Motor neuron (in vitro differentiated cells): Measurements from ENCODE around the gene NAV3. TPM values are rescaled to one million over a fixed set of nuclear protein-coding genes. Genes with fewer than 3 reads are reported as not detected.

ENCODE experiments used
- ATAC-seq, 8 experiments: fragments of 200-7000 bp; cut with Tn5 transposase; replicated peaks in 6 of 8; 2 replicates each; pipeline ENCODE4 v1.8.0; 2021; ENCODE audit warnings: mild to moderate bottlenecking in 8 of 8, moderate library complexity in 8 of 8
- H3K27ac ChIP-seq, 2 donors: fragments of 250-450 bp; sonication (Bioruptor Pico); 2 replicates each; pipeline ENCODE4 v1.9.0; 2021; ENCODE audit warnings: antibody characterized with exemption in 2 of 2, mild to moderate bottlenecking in 2 of 2, moderate library complexity in 1 of 2
- H3K4me1 ChIP-seq, 2 donors: fragments of 250-450 bp; sonication (Bioruptor Pico); replicated peaks in 1 of 2; 2 replicates each; pipeline ENCODE4 v1.6.1; 2021; ENCODE audit warnings: antibody characterized with exemption in 2 of 2, mild to moderate bottlenecking in 2 of 2, moderate library complexity in 1 of 2
- H3K4me3 ChIP-seq, 5 donors: fragments of 250-450 bp; sonication (Bioruptor Pico); 2 replicates each; pipeline ENCODE4 v1.9.0; 2021; ENCODE audit warnings: antibody characterized with exemption in 5 of 5, mild to moderate bottlenecking in 5 of 5, moderate library complexity in 4 of 5
- WGBS, 10 experiments: fragments of 450-650 bp; shearing (Covaris generic); methylation state at CpG; one replicate each; pipeline ENCODE4 v1.0.0; 2022; 5-methylcytosine and 5-hydroxymethylcytosine counted together
- in situ Hi-C, 9 experiments: fragments of 400-800 bp; cut with MboI; loops; one replicate each; pipeline ENCODE4 v1.15.0; 2021; ENCODE audit warnings: low sequenced_read_pairs in 9 of 9, low pct_unique_long_range_greater_than_20kb in 2 of 9; ENCODE audit not compliant: unreplicated experiment in 9 of 9
- total RNA-seq, 8 experiments: library from RNA; unstranded; fragments of 300-600 nt; gene quantifications; 2 replicates each; pipeline versions ENCODE4 v1.2.3 to v1.2.4, GENCODE V29; 2022

The NAV3 gene
- total RNA-seq, 8 experiments from 2014 or later: 2.4 to 92.5 (median 48.4) TPM

- Histone ChIP-seq H3K4me3 (no peak overlapping the region), H3K27ac (peak overlapping the region; percentile 77 to 79), H3K4me1 (peaks cover 30 to 36% of the 10 kb centered on the region in 2 donors)
- in situ Hi-C loops: no loop called here
- 20 to 100% (median 83%) methylated on average over 1 of the region's 1 CpG; no CpG with 5 or more reads in 2 of the 10 experiments for WGBS, 10 experiments
- ATAC-seq: peak in 1 of 8 experiments; percentile 13
Observed at GRCh38 chr12:78210506-78210860, 379.8 kb downstream of the NAV3 start.

GRCh38 chr12:78210894-78211302, 380.2 kb downstream of the NAV3 start:
- peaks cover 30 to 36% of the 10 kb centered on the region in 2 donors for H3K4me1 ChIP-seq
- peak in 6 of 8 experiments; percentile 23 to 73 (median 58) for ATAC-seq
- in situ Hi-C loops: no loop called here
- 0 to 100% (median 49%) methylated on average over 1 to 4 of the region's 4 CpGs; no CpG with 5 or more reads in 3 of the 10 experiments for WGBS, 10 experiments
- peak overlapping the region; percentile 52 to 77 for H3K27ac ChIP-seq
- no peak overlapping the region for H3K4me3 ChIP-seq

GRCh38 chr12:78220811-78221210, 390.1 kb downstream of the NAV3 start:
- in situ Hi-C loops: no loop called here
- Histone ChIP-seq H3K4me3 (no peak overlapping the region), H3K27ac (no peak overlapping the region), H3K4me1 (no peaks in the 10 kb centered on the region)
- WGBS, 10 experiments: 90 to 100% (median 100%) methylated on average over 1 to 2 of the region's 2 CpGs; no CpG with 5 or more reads in 3 of the 10 experiments
- peak in 2 of 8 experiments; percentile 39 to 60 for ATAC-seq

GRCh38 chr12:78224154-78224553, 393.5 kb downstream of the NAV3 start:
- WGBS, 10 experiments: 77 to 98% (median 91%) methylated on average over 2 to 5 of the region's 5 CpGs; no CpG with 5 or more reads in 2 of the 10 experiments
- no peaks in the 10 kb centered on the region for H3K4me1 ChIP-seq
- in situ Hi-C loops: no loop called here
- H3K27ac ChIP-seq: no peak overlapping the region
- H3K4me3 ChIP-seq: no peak overlapping the region
- ATAC-seq: no peak

- in situ Hi-C loops: no loop called here
- Histone ChIP-seq H3K4me3 (no peak overlapping the region), H3K27ac (no peak overlapping the region), H3K4me1 (peaks cover 0 to 12% of the 10 kb centered on the region in 2 donors)
- WGBS, 10 experiments: 40 to 100% (median 75%) methylated on average over 1 to 6 of the region's 6 CpGs; no CpG with 5 or more reads in 1 of the 10 experiments
- ATAC-seq: peak in 1 of 8 experiments; percentile 58
Observed at GRCh38 chr12:78226763-78227162, 396.1 kb downstream of the NAV3 start.

- Histone ChIP-seq H3K27ac (no peak overlapping the region), H3K4me3 (no peak overlapping the region), H3K4me1 (peaks cover 0 to 12% of the 10 kb centered on the region in 2 donors)
- WGBS, 10 experiments: 14 to 86% (median 30%) methylated on average over 1 to 4 of the region's 4 CpGs
- in situ Hi-C loops: no loop called here
- peak in 5 of 8 experiments; percentile 39 to 85 (median 53) for ATAC-seq
Observed at GRCh38 chr12:78229591-78230101, 399.0 kb downstream of the NAV3 start.

- ATAC-seq: no peak
- in situ Hi-C loops: no loop called here
- H3K27ac ChIP-seq: no peak overlapping the region
Observed at GRCh38 chr12:78232756-78233155, 402.1 kb downstream of the NAV3 start.

GRCh38 chr12:78236264-78236663, 405.6 kb downstream of the NAV3 start:
- ATAC-seq: no peak
- 83 to 100% (median 100%) methylated on average over 1 of the region's 1 CpG; no CpG with 5 or more reads in 4 of the 10 experiments for WGBS, 10 experiments
- H3K4me3 ChIP-seq: no peak overlapping the region

More at GRCh38 chr12:78232756-78233155, 402.1 kb downstream of the NAV3 start:
- H3K4me3 ChIP-seq: no peak overlapping the region
- 0 to 100% (median 85%) methylated on average over 1 to 3 of the region's 3 CpGs; no CpG with 5 or more reads in 1 of the 10 experiments for WGBS, 10 experiments
- H3K4me1 ChIP-seq: peaks cover 0 to 12% of the 10 kb centered on the region in 2 donors

GRCh38 chr12:78239544-78239943, 408.9 kb downstream of the NAV3 start:
- Histone ChIP-seq H3K4me3 (no peak overlapping the region), H3K27ac (no peak overlapping the region), H3K4me1 (peaks cover 0 to under 1% of the 10 kb centered on the region in 2 donors)
- peak in 3 of 8 experiments; percentile 77 to 93 (median 92) for ATAC-seq
- in situ Hi-C loops: no loop called here
- 3 to 100% (median 71%) methylated on average over 1 to 3 of the region's 3 CpGs for WGBS, 10 experiments

More at GRCh38 chr12:78236264-78236663, 405.6 kb downstream of the NAV3 start:
- H3K4me1 ChIP-seq: no peaks in the 10 kb centered on the region
- in situ Hi-C loops: no loop called here
- no peak overlapping the region for H3K27ac ChIP-seq

GRCh38 chr12:78240827-78241226, 410.1 kb downstream of the NAV3 start:
- H3K4me3 ChIP-seq: no peak overlapping the region
- ATAC-seq: no peak
- H3K27ac ChIP-seq: no peak overlapping the region
- 50 to 75% (median 67%) methylated on average over 1 of the region's 1 CpG; no CpG with 5 or more reads in 5 of the 10 experiments for WGBS, 10 experiments
- in situ Hi-C loops: no loop called here
- peaks cover 3 to 5% of the 10 kb centered on the region in 2 donors for H3K4me1 ChIP-seq

GRCh38 chr12:78241446-78241845, 410.8 kb downstream of the NAV3 start:
- WGBS, 10 experiments: 50 to 100% (median 63%) methylated on average over 1 to 6 of the region's 6 CpGs; no CpG with 5 or more reads in 1 of the 10 experiments

GRCh38 chr12:78244916-78245507, 414.3 kb downstream of the NAV3 start:
- Histone ChIP-seq H3K27ac (no peak overlapping the region), H3K4me3 (no peak overlapping the region)
- 5 to 43% (median 17%) methylated on average over 1 to 2 of the region's 2 CpGs; no CpG with 5 or more reads in 3 of the 10 experiments for WGBS, 10 experiments

More at GRCh38 chr12:78241446-78241845, 410.8 kb downstream of the NAV3 start:
- ATAC-seq: peak in 1 of 8 experiments; percentile 32
- H3K4me1 ChIP-seq: peaks cover 3 to 5% of the 10 kb centered on the region in 2 donors
- no peak overlapping the region for H3K4me3 ChIP-seq
- in situ Hi-C loops: no loop called here
- no peak overlapping the region for H3K27ac ChIP-seq

GRCh38 chr12:78248321-78248720, 417.6 kb downstream of the NAV3 start:
- 0 to 100% (median 77%) methylated on average over 1 of the region's 1 CpG; no CpG with 5 or more reads in 2 of the 10 experiments for WGBS, 10 experiments
- in situ Hi-C loops: no loop called here
- H3K4me3 ChIP-seq: no peak overlapping the region
- peaks cover 3 to 5% of the 10 kb centered on the region in 2 donors for H3K4me1 ChIP-seq
- no peak overlapping the region for H3K27ac ChIP-seq
- ATAC-seq: peak in 1 of 8 experiments; percentile 31

More at GRCh38 chr12:78244916-78245507, 414.3 kb downstream of the NAV3 start:
- in situ Hi-C loops: no loop called here
- peak in 2 of 8 experiments; percentile 20 to 59 for ATAC-seq
- H3K4me1 ChIP-seq: peaks cover 3 to 5% of the 10 kb centered on the region in 2 donors
